Thyroid gland (tissue), 4 donors: ENCODE measurements around the gene CCDC148. TPM values are rescaled to one million over a fixed set of nuclear protein-coding genes. Genes with fewer than 3 reads are reported as not detected.
"Not testable (repeated sequence)": the region's sequence is repeated elsewhere in the genome, so short reads cannot be mapped to it uniquely, and the experiment has no call there.

Experiments
- DNase-seq, 2 donors: peaks; one replicate each; pipeline ENCODE4 v3.0.0-alpha.2; 2019
- H3K27ac ChIP-seq, 3 donors: fragments of 200-600 bp; sonication (generic); 1 replicate in 2 of 3; 2 replicates in 1 of 3; pipeline ENCODE4 v1.5.1; 2016 to 2019; ENCODE audit warnings: mild to moderate bottlenecking in 1 of 3, moderate library complexity in 1 of 3
- H3K27me3 ChIP-seq: fragments of 200-600 bp; sonication (generic); one replicate; pipeline ENCODE4 v1.5.1; 2019
- H3K36me3 ChIP-seq, 2 donors: fragments of 200-600 bp; sonication (generic); one replicate each; pipeline ENCODE4 v1.5.1; 2016 to 2019
- H3K4me1 ChIP-seq, 2 donors: fragments of 200-600 bp; sonication (generic); one replicate each; pipeline ENCODE4 v1.5.1; 2017 to 2019
- H3K4me3 ChIP-seq, 3 donors: fragments of 200-600 bp; sonication (generic); replicated peaks in 1 of 3; 1 replicate in 2 of 3; 2 replicates in 1 of 3; pipeline ENCODE4 v1.5.1; 2016; ENCODE audit warnings: mild to moderate bottlenecking in 1 of 3
- H3K9me3 ChIP-seq: fragments of 200-600 bp; sonication (generic); one replicate; pipeline ENCODE4 v1.5.1; 2017
- CTCF ChIP-seq, 6 experiments: fragments of 200-600 bp in 3 of 6; fragments of 450-650 bp in 3 of 6; sonication (generic) in 3 of 6; IDR thresholded peaks; one replicate each; pipeline ENCODE4 v1.5.1; 2016 to 2019; ENCODE audit warnings: antibody characterized with exemption in 6 of 6, mild to moderate bottlenecking in 2 of 6, inconsistent platforms in 1 of 6, moderate library complexity in 1 of 6
- POLR2A ChIP-seq, 2 donors: fragments of 450-650 bp; IDR thresholded peaks; one replicate each; pipeline ENCODE4 v1.6.1; 2017; ENCODE audit warnings: antibody characterized with exemption in 2 of 2, mild to moderate bottlenecking in 2 of 2, moderate library complexity in 1 of 2
- whole genome bisulfite sequencing, 2 donors: methylation state at CpG; one replicate each; pipeline ENCODE4 v1.1.5; 2017; 5-methylcytosine and 5-hydroxymethylcytosine counted together
- intact Hi-C: fragments of 100-400 bp; cut with DNase I; formaldehyde crosslinking; loops from one replicate; pipeline ENCODE4 v1.15.1; 2023
- total RNA-seq, 4 donors: library from RNA; depleted of rRNA; stranded (reverse); fragments of >200 nt; gene quantifications; one replicate each; pipeline ENCODE4 v1.2.3, GENCODE V29; 2016

CCDC148 gene
- total RNA-seq, 4 donors from 2014 or later, result 4.6 to 10.7 (median 7.4) TPM

DNA sequence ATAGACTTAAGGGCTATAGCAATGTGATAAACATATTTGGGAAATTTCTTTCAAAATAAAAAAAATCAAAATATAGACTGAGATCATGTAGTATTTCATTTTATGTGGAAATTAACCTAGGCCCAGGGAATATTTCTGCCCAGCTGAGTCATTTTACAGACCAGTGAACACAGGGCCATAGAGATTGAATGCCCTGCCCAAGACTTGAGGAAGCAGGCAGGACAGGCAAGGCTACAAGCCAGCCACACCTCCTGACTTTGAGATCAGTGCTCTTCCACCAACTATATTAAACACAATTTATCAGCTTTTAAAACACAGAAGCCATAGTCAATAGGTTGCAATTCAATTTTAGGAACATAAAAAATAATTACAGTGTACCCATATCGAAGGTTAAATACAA lies 12.9 kb downstream of the CCDC148 start:
- Histone ChIP-seq H3K9me3 (no peaks in the 10 kb centered on the region), H3K27me3 (no peaks in the 10 kb centered on the region), H3K4me3 (no peak overlapping the region), H3K36me3 (no peaks in the 10 kb centered on the region), H3K27ac (no peak overlapping the region), H3K4me1 (no peaks in the 10 kb centered on the region)
- intact Hi-C loops, result no loop called here
- TF ChIP-seq POLR2A (IDR thresholded peaks at IDR 0.05) (no peak), CTCF (IDR thresholded peaks at IDR 0.05) (no peak)
- 95% methylated on average over 1 of the region's 1 CpG for WGBS, 2 donors
- DNase-seq, result peak; percentile 46 to 59

- H3K9me3 ChIP-seq, H3K4me1 ChIP-seq, H3K27me3 ChIP-seq, H3K4me3 ChIP-seq, H3K36me3 ChIP-seq, intact Hi-C loops, DNase-seq, H3K27ac ChIP-seq: not testable (repeated sequence)
- 94 to 99% methylated on average over 4 of the region's 4 CpGs for WGBS, 2 donors
Measured at GRCh38 chr2:158439062-158439461, 17.5 kb downstream of the CCDC148 start.

GRCh38 chr2:158433716-158434115 lies 22.8 kb downstream of the CCDC148 start:
- H3K36me3 ChIP-seq, H3K4me1 ChIP-seq, H3K27ac ChIP-seq, intact Hi-C loops, H3K27me3 ChIP-seq, H3K9me3 ChIP-seq, H3K4me3 ChIP-seq, DNase-seq: not testable (repeated sequence)
- WGBS, 2 donors, result 84 to 96% methylated on average over 12 to 13 of the region's 13 CpGs

- DNase-seq, result no peak
- H3K36me3 ChIP-seq, result no peaks in the 10 kb centered on the region
- H3K27ac ChIP-seq, result no peak overlapping the region
- TF ChIP-seq POLR2A (IDR thresholded peaks at IDR 0.05) (no peak), CTCF (IDR thresholded peaks at IDR 0.05) (no peak)
- no peaks in the 10 kb centered on the region for H3K9me3 ChIP-seq
- no peaks in the 10 kb centered on the region for H3K27me3 ChIP-seq
- H3K4me3 ChIP-seq, result no peak overlapping the region
- intact Hi-C loops, result no loop called here
- no peaks in the 10 kb centered on the region for H3K4me1 ChIP-seq
Measured at GRCh38 chr2:158432117-158432516, 24.4 kb downstream of the CCDC148 start.

- no peak for DNase-seq
- H3K27me3 ChIP-seq, result no peaks in the 10 kb centered on the region
- no peak overlapping the region for H3K4me3 ChIP-seq
- 95 to 98% methylated on average over 1 of the region's 1 CpG for WGBS, 2 donors
- H3K9me3 ChIP-seq, result no peaks in the 10 kb centered on the region
- TF ChIP-seq CTCF (IDR thresholded peaks at IDR 0.05) (no peak), POLR2A (IDR thresholded peaks at IDR 0.05) (no peak)
- intact Hi-C loops, result no loop called here
- no peaks in the 10 kb centered on the region for H3K36me3 ChIP-seq
- no peak overlapping the region for H3K27ac ChIP-seq
- no peaks in the 10 kb centered on the region for H3K4me1 ChIP-seq
Measured at GRCh38 chr2:158414538-158414937, 42.0 kb downstream of the CCDC148 start.

DNA sequence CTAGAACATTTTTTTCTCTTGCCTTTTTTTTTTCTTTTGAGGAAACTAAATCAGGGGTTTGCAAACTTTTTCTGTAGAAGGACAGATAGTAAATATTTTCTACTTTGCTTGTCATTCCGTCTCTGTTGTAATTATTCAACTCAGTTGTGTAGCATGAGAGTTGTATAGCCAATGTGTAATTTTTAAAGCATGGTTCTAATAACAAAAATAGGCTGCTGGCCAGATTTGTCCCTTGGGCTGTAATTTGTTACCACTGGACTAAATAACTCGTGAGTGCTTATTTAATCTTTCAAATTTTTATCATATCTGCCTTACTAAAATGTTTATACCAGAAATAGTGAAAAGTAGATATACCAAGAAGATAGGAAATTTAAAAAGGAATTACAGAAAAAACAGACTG lies 43.0 kb downstream of the CCDC148 start:
- Histone ChIP-seq H3K4me1 (no peaks in the 10 kb centered on the region), H3K36me3 (no peaks in the 10 kb centered on the region), H3K9me3 (no peaks in the 10 kb centered on the region), H3K27ac (no peak overlapping the region), H3K27me3 (no peaks in the 10 kb centered on the region), H3K4me3 (no peak overlapping the region)
- no peak for DNase-seq
- WGBS, 2 donors, result 69 to 76% methylated on average over 2 of the region's 2 CpGs
- intact Hi-C loops, result no loop called here
- TF ChIP-seq POLR2A (IDR thresholded peaks at IDR 0.05) (no peak), CTCF (IDR thresholded peaks at IDR 0.05) (no peak)
